Kidney epithelial cell (primary cell): Measurements from ENCODE around the gene ARID3A. TPM values are rescaled to one million over a fixed set of nuclear protein-coding genes. Genes with fewer than 3 reads are reported as not detected.

Source experiments
- DNase-seq: peaks from one replicate; pipeline ENCODE4 v3.0.0-alpha.2; 2010; ENCODE audit warnings: low read depth
- H3K27me3 ChIP-seq: 2 replicates; pipeline ENCODE4 v1.6.0; 2011; ENCODE audit warnings: low read length; ENCODE audit not compliant: control insufficient read depth, insufficient read depth
- H3K36me3 ChIP-seq: 2 replicates; pipeline ENCODE4 v1.5.1; 2011; ENCODE audit warnings: low read length; ENCODE audit not compliant: control insufficient read depth, insufficient read depth
- H3K4me3 ChIP-seq: 2 replicates; pipeline ENCODE4 v1.5.1; 2011; ENCODE audit warnings: low read depth, mild to moderate bottlenecking, control low read depth, low read length
- total RNA-seq: library from RNA; depleted of rRNA; stranded (reverse); fragments of >200 nt; gene quantifications from 2 replicates; pipeline ENCODE4 v1.2.3, GENCODE V29; 2015
- TF ChIP-seq, protein P1 (sequence below): IDR thresholded peaks from 2 replicates; pipeline ENCODE4 v1.5.1; 2011; ENCODE audit warnings: mild to moderate bottlenecking, moderate library complexity, low read length, control low read depth, inconsistent platforms; ENCODE audit not compliant: insufficient read depth, poor library complexity, severe bottlenecking

The ARID3A gene
- total RNA-seq, 1 donor from 2014 or later: 27.4 TPM

- no peak for DNase-seq
- Histone ChIP-seq H3K36me3 (peaks cover under 1% of the 10 kb centered on the region), H3K27me3 (no peaks in the 10 kb centered on the region), H3K4me3 (peak overlapping the region; percentile 90)
- TF ChIP-seq, protein P1, sequence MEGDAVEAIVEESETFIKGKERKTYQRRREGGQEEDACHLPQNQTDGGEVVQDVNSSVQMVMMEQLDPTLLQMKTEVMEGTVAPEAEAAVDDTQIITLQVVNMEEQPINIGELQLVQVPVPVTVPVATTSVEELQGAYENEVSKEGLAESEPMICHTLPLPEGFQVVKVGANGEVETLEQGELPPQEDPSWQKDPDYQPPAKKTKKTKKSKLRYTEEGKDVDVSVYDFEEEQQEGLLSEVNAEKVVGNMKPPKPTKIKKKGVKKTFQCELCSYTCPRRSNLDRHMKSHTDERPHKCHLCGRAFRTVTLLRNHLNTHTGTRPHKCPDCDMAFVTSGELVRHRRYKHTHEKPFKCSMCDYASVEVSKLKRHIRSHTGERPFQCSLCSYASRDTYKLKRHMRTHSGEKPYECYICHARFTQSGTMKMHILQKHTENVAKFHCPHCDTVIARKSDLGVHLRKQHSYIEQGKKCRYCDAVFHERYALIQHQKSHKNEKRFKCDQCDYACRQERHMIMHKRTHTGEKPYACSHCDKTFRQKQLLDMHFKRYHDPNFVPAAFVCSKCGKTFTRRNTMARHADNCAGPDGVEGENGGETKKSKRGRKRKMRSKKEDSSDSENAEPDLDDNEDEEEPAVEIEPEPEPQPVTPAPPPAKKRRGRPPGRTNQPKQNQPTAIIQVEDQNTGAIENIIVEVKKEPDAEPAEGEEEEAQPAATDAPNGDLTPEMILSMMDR: no peak
Observed at GRCh38 chr19:892243-892893, 33.5 kb upstream of the ARID3A start.

DNA sequence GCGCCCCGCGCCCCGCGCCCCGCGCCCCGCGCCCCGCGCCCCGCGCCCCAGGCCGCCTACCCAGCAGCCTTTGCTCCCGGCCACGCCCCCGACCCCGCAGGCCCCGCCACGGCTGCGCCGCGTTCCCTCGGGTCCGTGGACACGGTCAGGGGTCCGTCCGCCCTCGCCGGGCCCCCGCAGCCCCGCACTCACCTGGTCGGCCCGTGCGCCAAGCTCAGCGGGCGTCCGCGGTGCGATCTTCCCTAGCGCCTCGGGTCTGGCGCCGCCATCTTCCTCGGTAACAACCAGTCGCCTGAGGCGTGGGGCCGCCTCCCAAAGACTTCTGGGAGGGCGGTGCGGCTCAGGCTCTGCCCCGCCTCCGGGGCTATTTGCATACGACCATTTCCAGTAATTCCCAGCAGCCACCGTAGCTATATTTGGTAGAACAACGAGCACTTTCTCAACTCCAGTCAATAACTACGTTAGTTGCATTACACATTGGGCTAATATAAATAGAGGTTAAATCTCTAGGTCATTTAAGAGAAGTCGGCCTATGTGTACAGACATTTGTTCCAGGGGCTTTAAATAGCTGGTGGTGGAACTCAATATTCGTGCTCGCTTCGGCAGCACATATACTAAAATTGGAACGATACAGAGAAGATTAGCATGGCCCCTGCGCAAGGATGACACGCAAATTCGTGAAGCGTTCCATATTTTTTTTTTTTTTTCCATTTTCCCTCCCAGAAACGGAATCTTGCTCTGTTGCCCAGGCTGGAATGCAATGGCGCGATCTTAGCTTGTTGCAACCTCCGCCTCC, 32.7 kb upstream of the ARID3A start, which contains the start of the genes MED16 and RNU6-9:
MED16 (minus strand) TSS at position 294 of the 796 bp plus-strand sequence. CDS start 2,056 bp downstream, outside the sequence.
RNU6-9 (plus strand) TSS at position 591 of the 796 bp plus-strand sequence.
- Histone ChIP-seq H3K4me3 (peak within 1 kb of the TSS; percentile 90), H3K27me3 (no peaks in the 10 kb centered on the region), H3K36me3 (peaks cover 2% of the 10 kb centered on the region)
- peak; percentile 54 for DNase-seq
- TF ChIP-seq, protein P1: no peak

GRCh38 chr19:896434-896833, 29.4 kb upstream of the ARID3A start:
- TF ChIP-seq, protein P1: no peak
- Histone ChIP-seq H3K27me3 (no peaks in the 10 kb centered on the region), H3K4me3 (no peak overlapping the region), H3K36me3 (peaks cover 4% of the 10 kb centered on the region)
- no peak for DNase-seq

DNA sequence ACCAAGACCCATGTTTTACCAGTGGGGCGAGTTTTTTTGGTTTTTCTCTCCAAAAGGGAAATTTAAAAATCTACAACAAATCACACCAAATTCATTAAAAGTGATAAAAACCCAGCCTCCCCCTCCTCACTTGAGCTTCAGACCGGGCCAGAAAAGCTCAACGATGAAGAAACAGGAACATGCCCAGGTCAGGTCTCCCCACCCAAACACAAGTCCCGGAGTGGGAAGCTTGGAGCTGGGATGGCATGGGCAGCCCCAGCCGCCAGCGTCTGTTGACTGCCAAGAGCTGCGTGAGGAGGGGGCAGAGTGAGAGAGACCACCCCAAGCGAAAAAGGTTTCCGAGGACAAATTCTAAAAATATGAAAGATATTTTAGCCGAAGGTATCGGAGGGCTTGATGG, 28.8 kb upstream of the ARID3A start:
- Histone ChIP-seq H3K4me3 (no peak overlapping the region), H3K36me3 (peaks cover 5% of the 10 kb centered on the region), H3K27me3 (no peaks in the 10 kb centered on the region)
- DNase-seq: no peak
- TF ChIP-seq, protein P1: no peak

DNA sequence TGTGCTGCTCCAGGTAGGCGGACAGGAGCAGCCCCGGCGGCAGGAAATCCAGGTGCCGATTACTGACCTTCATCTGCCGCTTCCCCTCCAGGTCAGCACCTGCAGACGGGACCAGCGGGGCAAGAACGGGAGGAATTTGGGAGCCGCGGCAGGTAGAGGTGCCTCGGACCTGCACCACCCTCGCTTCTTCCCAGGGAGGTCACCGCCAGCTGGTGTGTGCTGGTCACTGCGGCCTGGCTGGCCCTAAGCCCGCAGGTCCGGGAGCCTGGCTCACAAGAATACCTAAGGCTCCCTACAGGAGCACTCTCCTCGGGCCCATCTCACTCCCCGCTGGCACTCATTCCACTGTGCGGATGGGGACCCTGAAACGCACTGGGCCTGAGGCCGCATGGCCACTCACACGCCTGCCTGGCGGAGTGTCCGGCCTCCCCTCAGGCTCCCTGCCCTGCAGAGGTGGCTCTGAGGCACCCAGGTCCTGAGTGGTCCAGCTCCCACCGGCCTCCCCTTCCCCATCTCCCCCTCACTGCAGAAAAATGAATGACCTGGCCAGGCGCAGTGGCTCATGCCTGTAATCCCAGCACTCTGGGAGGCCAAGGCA, 28.3 kb upstream of the ARID3A start:
- peaks cover 5% of the 10 kb centered on the region for H3K36me3 ChIP-seq
- DNase-seq: no peak
- H3K4me3 ChIP-seq: no peak overlapping the region
- no peaks in the 10 kb centered on the region for H3K27me3 ChIP-seq
- TF ChIP-seq, protein P1: peak; percentile 22
